Natural killer cell (primary cell): ENCODE measurements around the gene IKZF4. TPM values are rescaled to one million over a fixed set of nuclear protein-coding genes. Genes with fewer than 3 reads are reported as not detected.
"Not testable (repeated sequence)": the region's sequence is repeated elsewhere in the genome, so short reads cannot be mapped to it uniquely, and the experiment has no call there.

Experiments
- ATAC-seq, 3 donors: fragments of 150-1000 bp in 2 of 3; fragments of 200-7000 bp in 1 of 3; cut with Tn5 transposase; 1 replicate in 1 of 3; 2 replicates in 2 of 3; pipeline ENCODE4 v1.10.0; 2021; ENCODE audit warnings: mild to moderate bottlenecking in 2 of 3, moderate library complexity in 2 of 3
- DNase-seq, 2 donors: peaks; one replicate each; pipeline versions ENCODE4 v3.0.0 to v3.0.0-alpha.2; 2013 to 2021; ENCODE audit warnings: mixed read lengths in 1 of 2
- H3K27ac ChIP-seq: one replicate; pipeline ENCODE4 v1.5.1; 2013; ENCODE audit warnings: mild to moderate bottlenecking, low read length
- H3K27me3 ChIP-seq: one replicate; pipeline ENCODE4 v1.6.1; 2013; ENCODE audit warnings: low read length; ENCODE audit not compliant: control insufficient read depth, insufficient read depth
- H3K36me3 ChIP-seq: one replicate; pipeline ENCODE4 v1.6.1; 2013; ENCODE audit warnings: low read length; ENCODE audit not compliant: control insufficient read depth, insufficient read depth
- H3K4me1 ChIP-seq: one replicate; pipeline ENCODE4 v1.6.1; 2013; ENCODE audit warnings: low read length; ENCODE audit not compliant: control insufficient read depth, insufficient read depth
- H3K4me3 ChIP-seq: one replicate; pipeline ENCODE4 v1.5.1; 2013; ENCODE audit warnings: low read length
- H3K9me3 ChIP-seq: one replicate; pipeline ENCODE4 v1.6.1; 2013; ENCODE audit warnings: low read length; ENCODE audit not compliant: control insufficient read depth, insufficient read depth
- H3K27ac Mint-ChIP-seq, 2 donors: one replicate each; pipeline ENCODE4 v1.8.0; 2022; ENCODE audit warnings: mild to moderate bottlenecking in 2 of 2, mixed read lengths in 2 of 2, moderate library complexity in 1 of 2
- H3K27me3 Mint-ChIP-seq, 2 donors: one replicate each; pipeline ENCODE4 v1.8.0; 2022; ENCODE audit warnings: low read depth in 2 of 2, mixed read lengths in 2 of 2
- H3K36me3 Mint-ChIP-seq: one replicate; pipeline ENCODE4 v1.8.0; 2022; ENCODE audit warnings: mixed read lengths
- H3K4me1 Mint-ChIP-seq, 2 donors: one replicate each; pipeline ENCODE4 v1.8.0; 2022; ENCODE audit warnings: mixed read lengths in 2 of 2
- H3K4me3 Mint-ChIP-seq: one replicate; pipeline ENCODE4 v1.8.0; 2022; ENCODE audit warnings: mild to moderate bottlenecking, moderate library complexity, mixed read lengths
- H3K9me3 Mint-ChIP-seq, 2 donors: one replicate each; pipeline ENCODE4 v1.8.0; 2022; ENCODE audit warnings: mixed read lengths in 2 of 2
- WGBS: methylation state at CpG from one replicate; pipeline ENCODE4 v1.1.7; 2013; ENCODE audit warnings: missing lambda C conversion rate; ENCODE audit not compliant: insufficient coverage; 5-methylcytosine and 5-hydroxymethylcytosine counted together
- intact Hi-C: fragments of 100-400 bp; cut with micrococcal nuclease; formaldehyde crosslinking; loops from one replicate; pipeline ENCODE4 v1.14.2; 2022
- total RNA-seq, 4 donors: library from RNA; stranded (reverse); fragments of 120-200 nt in 1 of 4; gene quantifications; one replicate each; pipeline versions ENCODE4 v1.2.3 to v1.2.4, GENCODE V29; 2013 to 2022
- TF ChIP-seq, protein P1 (sequence below): fragments of 200-600 bp; IDR thresholded peaks from one replicate; pipeline ENCODE4 v1.8.0; 2022; ENCODE audit warnings: antibody characterized with exemption

IKZF4 gene
- total RNA-seq, 3 donors from 2014 or later (not counting 1 experiment from before 2014, with no cell fraction given), result 4.4 to 5.5 (median 5.5) TPM

DNA sequence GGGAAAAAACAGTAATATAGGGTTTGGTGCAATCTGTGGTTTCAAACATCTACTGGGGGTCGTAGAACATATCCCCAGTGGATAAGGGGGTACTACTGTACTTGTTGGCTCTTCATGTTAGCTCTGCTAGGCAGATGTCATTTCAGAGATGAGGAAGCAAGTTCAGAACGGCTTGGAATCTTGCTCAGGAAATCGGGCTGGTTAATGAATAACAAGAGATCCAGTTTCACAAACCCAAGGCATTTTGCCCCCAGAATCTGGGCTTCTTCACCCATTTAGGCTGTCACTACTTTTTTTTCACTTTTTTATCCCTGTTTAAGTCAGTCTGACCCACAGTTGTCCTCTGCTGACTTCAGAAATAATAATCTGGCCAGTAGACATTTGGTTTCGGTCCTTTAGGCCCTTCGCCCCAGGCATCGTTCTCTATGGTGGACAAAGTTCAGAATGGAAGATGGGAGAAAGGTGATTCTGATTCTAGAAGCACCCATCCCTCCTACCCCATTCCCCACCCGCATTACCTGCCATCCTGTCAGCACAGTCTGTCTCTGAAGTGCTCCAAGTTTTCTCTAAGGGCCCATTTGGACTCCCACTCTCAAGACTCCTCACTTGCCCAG is 19.2 kb upstream of the IKZF4 start:
- H3K27me3 Mint-ChIP-seq, result no peaks in the 10 kb centered on the region
- H3K36me3 Mint-ChIP-seq, result no peaks in the 10 kb centered on the region
- Histone ChIP-seq H3K36me3 (peaks cover 3% of the 10 kb centered on the region), H3K27me3 (no peaks in the 10 kb centered on the region), H3K27ac (no peak overlapping the region), H3K4me1 (peaks cover 14% of the 10 kb centered on the region), H3K4me3 (no peak overlapping the region), H3K9me3 (no peaks in the 10 kb centered on the region)
- DNase-seq (no peak), ATAC-seq (no peak)
- intact Hi-C loops, result no loop called here
- no peaks in the 10 kb centered on the region for H3K9me3 Mint-ChIP-seq
- TF ChIP-seq, protein P1, sequence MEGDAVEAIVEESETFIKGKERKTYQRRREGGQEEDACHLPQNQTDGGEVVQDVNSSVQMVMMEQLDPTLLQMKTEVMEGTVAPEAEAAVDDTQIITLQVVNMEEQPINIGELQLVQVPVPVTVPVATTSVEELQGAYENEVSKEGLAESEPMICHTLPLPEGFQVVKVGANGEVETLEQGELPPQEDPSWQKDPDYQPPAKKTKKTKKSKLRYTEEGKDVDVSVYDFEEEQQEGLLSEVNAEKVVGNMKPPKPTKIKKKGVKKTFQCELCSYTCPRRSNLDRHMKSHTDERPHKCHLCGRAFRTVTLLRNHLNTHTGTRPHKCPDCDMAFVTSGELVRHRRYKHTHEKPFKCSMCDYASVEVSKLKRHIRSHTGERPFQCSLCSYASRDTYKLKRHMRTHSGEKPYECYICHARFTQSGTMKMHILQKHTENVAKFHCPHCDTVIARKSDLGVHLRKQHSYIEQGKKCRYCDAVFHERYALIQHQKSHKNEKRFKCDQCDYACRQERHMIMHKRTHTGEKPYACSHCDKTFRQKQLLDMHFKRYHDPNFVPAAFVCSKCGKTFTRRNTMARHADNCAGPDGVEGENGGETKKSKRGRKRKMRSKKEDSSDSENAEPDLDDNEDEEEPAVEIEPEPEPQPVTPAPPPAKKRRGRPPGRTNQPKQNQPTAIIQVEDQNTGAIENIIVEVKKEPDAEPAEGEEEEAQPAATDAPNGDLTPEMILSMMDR, result no peak
- no peak overlapping the region for H3K27ac Mint-ChIP-seq
- H3K4me1 Mint-ChIP-seq, result peaks cover 7 to 12% of the 10 kb centered on the region in 2 donors
- H3K4me3 Mint-ChIP-seq, result no peak overlapping the region
- 72% methylated on average over 5 of the region's 7 CpGs for WGBS

DNA sequence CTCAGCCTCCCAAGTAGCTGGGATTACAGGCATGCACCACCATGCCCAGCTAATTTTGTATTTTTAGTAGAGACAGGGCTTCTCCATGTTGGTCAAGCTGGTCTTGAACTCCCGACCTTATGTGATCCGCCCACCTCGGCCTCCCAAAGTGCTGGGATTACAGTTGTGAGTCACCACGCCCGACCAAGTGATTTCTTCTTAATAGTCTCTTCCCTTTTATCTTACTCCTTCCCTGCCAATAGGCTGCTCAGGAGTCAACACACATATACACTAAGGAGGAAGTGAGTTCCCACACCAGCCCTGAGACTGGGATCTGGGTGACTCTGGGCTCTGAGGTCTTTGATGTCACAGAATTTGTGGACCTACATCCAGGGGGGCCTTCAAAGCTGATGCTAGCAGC is 17.5 kb upstream of the IKZF4 start:
- H3K9me3 Mint-ChIP-seq, H3K4me3 ChIP-seq, H3K27ac Mint-ChIP-seq, H3K27ac ChIP-seq, H3K4me3 Mint-ChIP-seq, H3K27me3 ChIP-seq, DNase-seq, ATAC-seq, H3K27me3 Mint-ChIP-seq, H3K9me3 ChIP-seq, H3K36me3 ChIP-seq, H3K36me3 Mint-ChIP-seq, intact Hi-C loops: not testable (repeated sequence)
- 94% methylated on average over 5 of the region's 5 CpGs for WGBS
- peaks cover 12% of the 10 kb centered on the region for H3K4me1 ChIP-seq
- peaks cover 7 to 13% of the 10 kb centered on the region in 2 donors for H3K4me1 Mint-ChIP-seq

DNA sequence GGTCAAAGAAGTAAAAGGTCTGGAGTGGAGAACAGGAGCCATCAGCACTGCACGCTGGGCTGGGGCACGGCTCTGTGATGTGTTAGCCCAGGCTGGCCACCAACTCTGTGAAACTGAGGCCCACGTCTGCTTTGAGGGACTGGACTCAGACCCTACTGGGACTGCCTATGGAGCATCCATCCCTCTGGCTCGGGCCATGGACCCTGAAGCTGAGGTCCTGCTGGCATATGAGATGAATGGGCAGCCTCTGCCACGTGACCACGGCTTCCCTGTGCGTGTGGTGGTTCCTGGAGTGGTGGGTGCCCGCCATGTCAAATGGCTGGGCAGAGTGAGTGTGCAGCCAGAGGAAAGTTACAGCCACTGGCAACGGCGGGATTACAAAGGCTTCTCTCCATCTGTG is 16.6 kb upstream of the IKZF4 start:
- no peak overlapping the region for H3K4me3 Mint-ChIP-seq
- TF ChIP-seq, protein P1, result no peak
- no peaks in the 10 kb centered on the region for H3K27me3 ChIP-seq
- no peak for ATAC-seq
- DNase-seq, result no peak
- H3K9me3 ChIP-seq, result no peaks in the 10 kb centered on the region
- H3K4me1 ChIP-seq, result peaks cover 12% of the 10 kb centered on the region
- H3K27ac ChIP-seq, result no peak overlapping the region
- H3K4me1 Mint-ChIP-seq, result peaks cover 7 to 19% of the 10 kb centered on the region in 2 donors
- peak overlapping the region; percentile 22 to 38 for H3K27ac Mint-ChIP-seq
- WGBS, result 94% methylated on average over 10 of the region's 10 CpGs
- no peaks in the 10 kb centered on the region for H3K9me3 Mint-ChIP-seq
- H3K36me3 Mint-ChIP-seq, result no peaks in the 10 kb centered on the region
- no peaks in the 10 kb centered on the region for H3K27me3 Mint-ChIP-seq
- intact Hi-C loops, result no loop called here
- peaks cover 3% of the 10 kb centered on the region for H3K36me3 ChIP-seq
- no peak overlapping the region for H3K4me3 ChIP-seq

DNA sequence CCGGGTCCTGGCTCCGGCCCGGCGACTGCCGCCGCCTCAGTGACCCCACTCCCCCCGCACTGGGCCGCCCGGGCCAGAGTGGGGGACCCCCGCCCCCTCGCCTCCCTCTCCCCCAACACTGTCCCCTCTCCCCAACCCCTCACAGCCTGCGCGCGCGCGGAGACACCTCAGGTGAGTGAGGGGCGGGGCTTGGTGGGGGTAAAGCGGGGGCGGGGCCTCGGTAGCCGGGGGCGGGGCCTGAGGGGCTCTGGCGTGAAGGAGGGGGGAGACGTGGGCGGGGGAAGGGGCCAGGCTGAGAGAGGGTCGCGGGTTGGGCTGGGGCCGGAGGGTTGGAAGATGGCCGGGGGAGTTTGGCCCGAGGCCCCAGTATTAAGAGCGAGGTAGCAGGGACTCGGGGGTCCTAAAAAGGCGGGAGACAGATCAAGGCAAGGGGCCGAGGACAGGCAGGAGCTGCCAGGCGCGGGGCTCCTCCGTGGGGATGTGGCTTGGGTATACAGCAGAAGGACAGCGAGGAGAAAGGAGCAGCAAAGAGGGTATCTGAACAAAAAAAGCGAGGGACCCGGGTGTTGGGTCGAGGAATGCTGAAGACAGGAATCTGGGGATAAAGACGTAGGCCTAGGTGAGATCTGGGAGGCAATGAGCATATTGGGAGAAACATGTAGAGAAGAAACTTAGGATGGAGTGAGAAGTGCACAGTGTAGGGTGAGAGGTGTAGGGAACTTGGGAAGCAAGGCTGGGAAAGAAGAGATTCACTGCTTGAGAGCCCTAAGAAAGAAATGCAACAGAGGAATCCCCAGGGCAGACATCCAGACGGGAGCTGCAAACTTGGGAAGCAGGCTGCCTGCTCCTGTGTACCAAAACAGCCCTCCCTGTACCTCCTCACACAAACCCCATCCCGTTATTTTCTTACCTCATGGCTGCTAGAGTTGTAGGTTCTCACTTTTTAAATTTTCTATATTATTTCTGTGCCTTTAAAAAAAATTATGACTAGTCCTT is 13.0 kb upstream of the IKZF4 start:
- no peaks in the 10 kb centered on the region for H3K27me3 Mint-ChIP-seq
- H3K4me1 ChIP-seq, result peaks cover 12% of the 10 kb centered on the region
- 7% methylated on average over 31 of the region's 44 CpGs for WGBS

More for the DNA sequence above, 13.0 kb upstream of the IKZF4 start:
- intact Hi-C loops, result no loop called here
- TF ChIP-seq, protein P1, result no peak
- ATAC-seq, result peak; percentile 74 to 88 (median 85)
- DNase-seq, result peak; percentile 51 to 79
- peak overlapping the region; percentile 2 for H3K27ac ChIP-seq
- H3K9me3 ChIP-seq, result no peaks in the 10 kb centered on the region
- Mint-ChIP-seq H3K27ac (peak overlapping the region; percentile 57 to 69), H3K4me1 (peaks cover 7 to 19% of the 10 kb centered on the region in 2 donors), H3K36me3 (no peaks in the 10 kb centered on the region), H3K4me3 (peak overlapping the region; percentile 89), H3K9me3 (no peaks in the 10 kb centered on the region)
- peaks cover 3% of the 10 kb centered on the region for H3K36me3 ChIP-seq
- H3K27me3 ChIP-seq, result no peaks in the 10 kb centered on the region
- peak overlapping the region; percentile 53 for H3K4me3 ChIP-seq
